H9 (cell line): ENCODE results near the gene RHEX. TPM values are rescaled to one million over a fixed set of nuclear protein-coding genes. Genes with fewer than 3 reads are reported as not detected.
"Not testable (repeated sequence)": the region's sequence is repeated elsewhere in the genome, so short reads cannot be mapped to it uniquely, and the experiment has no call there.

ENCODE experiments used
- DNase-seq: peaks from one replicate; pipeline ENCODE4 v3.0.0-alpha.2; 2017
- H2AFZ ChIP-seq: one replicate; pipeline ENCODE4 v1.6.1; 2013; ENCODE audit warnings: mild to moderate bottlenecking, low read length, control low read depth, moderate library complexity
- H2AK5ac ChIP-seq: 2 replicates; pipeline ENCODE4 v1.6.1; 2013; ENCODE audit warnings: low read length, control low read depth, mixed read lengths; ENCODE audit not compliant: insufficient read length
- H2BK120ac ChIP-seq: one replicate; pipeline ENCODE4 v1.6.1; 2013; ENCODE audit warnings: low read depth, mild to moderate bottlenecking, low read length, control low read depth, inconsistent platforms; ENCODE audit not compliant: poor library complexity, severe bottlenecking
- H2BK12ac ChIP-seq: 2 replicates; pipeline ENCODE4 v1.6.1; 2013; ENCODE audit warnings: low read length, control low read depth, mixed read lengths, low read depth; ENCODE audit not compliant: insufficient read length
- H2BK15ac ChIP-seq: 2 replicates; pipeline ENCODE4 v1.6.1; 2013; ENCODE audit warnings: low read depth, low read length, control low read depth
- H2BK20ac ChIP-seq: one replicate; pipeline ENCODE4 v1.6.1; 2013; ENCODE audit warnings: low read depth, mild to moderate bottlenecking, low read length, control low read depth, inconsistent platforms; ENCODE audit not compliant: poor library complexity, severe bottlenecking
- H2BK5ac ChIP-seq: 2 replicates; pipeline ENCODE4 v1.6.1; 2013; ENCODE audit warnings: low read length, control low read depth, mixed read lengths; ENCODE audit not compliant: insufficient read length
- H3K14ac ChIP-seq: 2 replicates; pipeline ENCODE4 v1.6.1; 2013; ENCODE audit warnings: low read length, control low read depth; ENCODE audit not compliant: insufficient read depth
- H3K18ac ChIP-seq: 2 replicates; pipeline ENCODE4 v1.6.1; 2013; ENCODE audit warnings: low read depth, mild to moderate bottlenecking, mixed read lengths, low read length, control low read depth; ENCODE audit not compliant: insufficient read length
- H3K23ac ChIP-seq: 2 replicates; pipeline ENCODE4 v1.6.1; 2013; ENCODE audit warnings: low read length, control low read depth, mixed read lengths, low read depth; ENCODE audit not compliant: insufficient read length
- H3K23me2 ChIP-seq: 2 replicates; pipeline ENCODE4 v1.6.1; 2013; ENCODE audit warnings: low read depth, mild to moderate bottlenecking, mixed read lengths, low read length, control low read depth; ENCODE audit not compliant: insufficient read length, poor library complexity, severe bottlenecking
- H3K27ac ChIP-seq: 2 replicates; pipeline ENCODE4 v1.5.1; 2013; ENCODE audit warnings: low read length, control low read depth, mixed read lengths, low read depth; ENCODE audit not compliant: insufficient read length
- H3K27me3 ChIP-seq: 2 replicates; pipeline ENCODE4 v1.6.1; 2013; ENCODE audit warnings: low read length, control low read depth, inconsistent platforms; ENCODE audit not compliant: insufficient read depth
- H3K4ac ChIP-seq: 2 replicates; pipeline ENCODE4 v1.6.1; 2013; ENCODE audit warnings: low read depth, mild to moderate bottlenecking, control low read depth, inconsistent platforms, low read length, moderate library complexity
- H3K4me1 ChIP-seq: 2 replicates; pipeline ENCODE4 v1.6.1; 2013; ENCODE audit warnings: low read length, control low read depth, inconsistent platforms; ENCODE audit not compliant: insufficient read depth
- H3K4me2 ChIP-seq: 2 replicates; pipeline ENCODE4 v1.6.1; 2013; ENCODE audit warnings: low read length, control low read depth, mixed read lengths; ENCODE audit not compliant: insufficient read length, insufficient read depth
- H3K56ac ChIP-seq: 2 replicates; pipeline ENCODE4 v1.6.1; 2013; ENCODE audit warnings: low read depth, mild to moderate bottlenecking, mixed read lengths, low read length, control low read depth; ENCODE audit not compliant: insufficient read length
- H3K79me1 ChIP-seq: 2 replicates; pipeline ENCODE4 v1.6.1; 2013; ENCODE audit warnings: low read depth, mild to moderate bottlenecking, moderate library complexity, low read length, control low read depth, inconsistent platforms; ENCODE audit not compliant: insufficient read depth, poor library complexity, severe bottlenecking
- H3K79me2 ChIP-seq: 2 replicates; pipeline ENCODE4 v1.6.1; 2013; ENCODE audit warnings: low read length, control low read depth, inconsistent platforms; ENCODE audit not compliant: insufficient read depth
- H3K9ac ChIP-seq: 2 replicates; pipeline ENCODE4 v1.6.1; 2013; ENCODE audit warnings: low read length, control low read depth, mixed read lengths; ENCODE audit not compliant: insufficient read length; ENCODE audit errors: extremely low read depth
- H3K9me3 ChIP-seq: one replicate; pipeline ENCODE4 v1.6.1; 2013; ENCODE audit warnings: low read depth, low read length, inconsistent platforms; ENCODE audit not compliant: control insufficient read depth
- H3T11ph ChIP-seq: one replicate; pipeline ENCODE4 v1.6.1; 2013; ENCODE audit warnings: mild to moderate bottlenecking, low read length, control low read depth, inconsistent platforms
- H4K20me1 ChIP-seq: one replicate; pipeline ENCODE4 v1.6.1; 2013; ENCODE audit not compliant: control insufficient read depth, insufficient read length, insufficient read depth
- H4K5ac ChIP-seq: 2 replicates; pipeline ENCODE4 v1.6.1; 2013; ENCODE audit warnings: low read depth, mild to moderate bottlenecking, mixed read lengths, low read length, control low read depth; ENCODE audit not compliant: insufficient read length
- H4K8ac ChIP-seq: replicated peaks from 2 replicates; pipeline ENCODE4 v1.6.1; 2013; ENCODE audit warnings: low read length, control low read depth, mixed read lengths, low read depth; ENCODE audit not compliant: insufficient read length
- H4K91ac ChIP-seq: 2 replicates; pipeline ENCODE4 v1.6.1; 2013; ENCODE audit warnings: low read depth, mild to moderate bottlenecking, moderate library complexity, mixed read lengths, low read length, control low read depth; ENCODE audit not compliant: insufficient read length
- H3K27ac Mint-ChIP-seq, 3 experiments: 2 replicates in 2 of 3; 3 replicates in 1 of 3; pipeline ENCODE4 v1.8.0; 2020 to 2021; ENCODE audit warnings: mixed read lengths in 3 of 3, mild to moderate bottlenecking in 1 of 3, moderate library complexity in 1 of 3
- H3K27me3 Mint-ChIP-seq: 2 replicates; pipeline ENCODE4 v1.8.0; 2021; ENCODE audit warnings: low read depth, mild to moderate bottlenecking, moderate library complexity, mixed read lengths
- H3K36me3 Mint-ChIP-seq, 3 experiments: 2 replicates in 2 of 3; 3 replicates in 1 of 3; pipeline ENCODE4 v1.8.0; 2020 to 2021; ENCODE audit warnings: low read depth in 3 of 3, mixed read lengths in 3 of 3; ENCODE audit not compliant: insufficient read depth in 1 of 3
- H3K4me1 Mint-ChIP-seq, 2 experiments: 2 replicates each; pipeline ENCODE4 v1.8.0; 2020; ENCODE audit warnings: mixed read lengths in 2 of 2
- H3K4me3 Mint-ChIP-seq, 2 experiments: 2 replicates in 1 of 2; 3 replicates in 1 of 2; pipeline ENCODE4 v1.8.0; 2020 to 2021; ENCODE audit warnings: mild to moderate bottlenecking in 2 of 2, mixed read lengths in 2 of 2, moderate library complexity in 1 of 2
- H3K9me3 Mint-ChIP-seq, 2 experiments: 2 replicates in 1 of 2; 3 replicates in 1 of 2; pipeline ENCODE4 v1.8.0; 2020; ENCODE audit warnings: mild to moderate bottlenecking in 2 of 2, mixed read lengths in 2 of 2, moderate library complexity in 1 of 2
- CTCF ChIP-seq: fragments of 200-600 bp; sonication (generic); conservative IDR thresholded peaks from 3 replicates; pipeline ENCODE4 v1.8.0; 2021; ENCODE audit warnings: antibody characterized with exemption, mild to moderate bottlenecking
- WGBS: extraction: QIAGEN DNeasy Blood & Tissue Kit; methylation state at CpG from one replicate; pipeline ENCODE4 v1.1.7; 2013; ENCODE audit warnings: missing lambda C conversion rate, low lambda C conversion rate, mixed read lengths; ENCODE audit not compliant: insufficient read length; ENCODE audit errors: extremely low coverage; 5-methylcytosine and 5-hydroxymethylcytosine counted together
- total RNA-seq: library from RNA; stranded (reverse); gene quantifications from 2 replicates; pipeline ENCODE4 v1.2.1, GENCODE V29; 2021

RHEX gene
- total RNA-seq, 1 experiment from 2014 or later = not detected

GRCh38 chr1:206062464-206062863 lies 9.5 kb downstream of the RHEX start:
- no peaks in the 10 kb centered on the region for H3K23me2 ChIP-seq
- Mint-ChIP-seq H3K27ac (no peak overlapping the region), H3K4me3 (no peak overlapping the region), H3K27me3 (peaks cover 7% of the 10 kb centered on the region), H3K36me3 (peaks cover 6 to 10% (median 9%) of the 10 kb centered on the region in 3 experiments), H3K4me1 (peaks cover 0 to 13% of the 10 kb centered on the region in 2 experiments; a peak in 2 of 4 replicates), H3K9me3 (peaks cover 14 to 18% of the 10 kb centered on the region in 2 experiments)
- H3K14ac ChIP-seq = no peak overlapping the region
- H2BK12ac ChIP-seq = no peak overlapping the region
- no peak overlapping the region for H4K8ac ChIP-seq
- H4K91ac ChIP-seq = no peak overlapping the region
- H3K4me1 ChIP-seq = no peaks in the 10 kb centered on the region; the same call in 1 of the 2 replicates
- H3K23ac ChIP-seq = no peak overlapping the region
- H3T11ph ChIP-seq = no peak overlapping the region
- no peaks in the 10 kb centered on the region for H3K9me3 ChIP-seq
- no peak overlapping the region for H2BK20ac ChIP-seq
- H3K27ac ChIP-seq = no peak overlapping the region
- no peak overlapping the region for H3K4ac ChIP-seq
- H3K9ac ChIP-seq = no peak overlapping the region
- H4K20me1 ChIP-seq = no peaks in the 10 kb centered on the region
- no peak for DNase-seq
- no peak overlapping the region for H3K4me2 ChIP-seq
- no peak overlapping the region for H3K18ac ChIP-seq
- no peaks in the 10 kb centered on the region for H3K27me3 ChIP-seq
- no CpG with 5 or more reads among the region's 6 CpGs for WGBS
- H2BK5ac ChIP-seq = no peak overlapping the region
- TF ChIP-seq CTCF = no peak
- H3K56ac ChIP-seq = no peak overlapping the region
- H2AK5ac ChIP-seq = no peak overlapping the region
- no peak overlapping the region for H2BK120ac ChIP-seq
- H2AFZ ChIP-seq = no peak overlapping the region
- H3K79me1 ChIP-seq = no peaks in the 10 kb centered on the region
- H2BK15ac ChIP-seq = no peak overlapping the region
- no peak overlapping the region for H4K5ac ChIP-seq
- H3K79me2 ChIP-seq = no peaks in the 10 kb centered on the region

- H3K27ac Mint-ChIP-seq, H3K4ac ChIP-seq, H3K9me3 ChIP-seq, H4K20me1 ChIP-seq, H3T11ph ChIP-seq, H3K4me3 Mint-ChIP-seq, H4K91ac ChIP-seq, H3K27me3 Mint-ChIP-seq, H3K79me2 ChIP-seq, H3K23ac ChIP-seq, H3K23me2 ChIP-seq, H3K4me2 ChIP-seq, H2BK20ac ChIP-seq, DNase-seq, H4K5ac ChIP-seq, H3K56ac ChIP-seq, H2AK5ac ChIP-seq, H3K18ac ChIP-seq, H4K8ac ChIP-seq, H2BK15ac ChIP-seq, H2AFZ ChIP-seq, H2BK120ac ChIP-seq, H3K79me1 ChIP-seq, H3K9ac ChIP-seq, H3K27me3 ChIP-seq, H3K4me1 ChIP-seq, H3K27ac ChIP-seq, H2BK12ac ChIP-seq, H3K14ac ChIP-seq, H2BK5ac ChIP-seq: not testable (repeated sequence)
- no CpG with 5 or more reads among the region's 35 CpGs for WGBS
- Mint-ChIP-seq H3K9me3 (peaks cover 14 to 18% of the 10 kb centered on the region in 2 experiments), H3K36me3 (peaks cover 6 to 10% (median 9%) of the 10 kb centered on the region in 3 experiments), H3K4me1 (peaks cover 0 to 17% of the 10 kb centered on the region in 2 experiments; a peak in 2 of 4 replicates)
Measured at GRCh38 chr1:206064001-206064400, 11.0 kb downstream of the RHEX start.
